AG04449 (cell line): ENCODE measurements around the gene FEM1C.

ENCODE experiments used
- CTCF ChIA-PET: fragments of 350-600 bp; formaldehyde crosslinking; extraction: SDS; loops from one replicate; lab custom pipeline; 2021; ENCODE audit warnings: antibody characterized with exemption; lab: Yijun Ruan, JAX
- POLR2A ChIA-PET: fragments of 400-600, 350-600 bp; formaldehyde crosslinking; extraction: SDS; loops from one replicate; lab custom pipeline; 2020; ENCODE audit warnings: antibody characterized with exemption, inconsistent platforms; lab: Yijun Ruan, JAX
- DNase-seq: peaks from one replicate; pipeline ENCODE4 v3.0.0-alpha.2; 2010; ENCODE audit warnings: low read depth, low spot score
- H3K4me3 ChIP-seq: 2 replicates; pipeline ENCODE4 v1.5.1; 2011; ENCODE audit warnings: low read depth, mild to moderate bottlenecking, control low read depth, low read length
- TF ChIP-seq, protein P1 (sequence below): IDR thresholded peaks from one replicate; pipeline ENCODE4 v1.5.1; 2011; ENCODE audit warnings: mild to moderate bottlenecking, moderate library complexity, low read length, control low read depth, inconsistent platforms; ENCODE audit not compliant: insufficient read depth; ENCODE audit errors: missing control alignments

The FEM1C gene

DNA sequence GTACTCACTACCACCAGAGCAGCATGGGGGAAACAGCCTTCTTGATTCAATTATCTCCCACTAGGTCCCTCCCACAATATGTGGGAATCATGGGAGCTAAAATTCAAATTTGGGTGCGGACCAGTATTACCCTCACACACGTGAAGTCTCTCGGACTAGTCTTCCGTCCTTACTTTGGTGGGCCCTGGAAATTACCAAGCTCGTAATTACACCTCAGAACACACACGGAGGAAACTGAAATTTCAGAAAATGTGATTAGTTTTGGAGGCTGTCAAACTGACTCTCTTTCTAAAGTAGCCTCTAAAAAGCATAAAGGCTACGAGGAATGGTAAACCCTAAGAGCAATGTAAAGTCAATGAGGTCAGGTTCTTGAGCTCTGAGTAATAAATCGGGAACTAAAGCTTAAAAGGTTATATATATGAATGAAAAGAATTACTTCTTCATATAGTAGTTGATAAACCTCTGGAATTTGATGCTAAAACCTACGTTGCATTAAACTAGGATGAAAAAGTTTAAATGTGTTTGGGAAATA, 842 bp upstream of the FEM1C start:
- TF ChIP-seq, protein P1, sequence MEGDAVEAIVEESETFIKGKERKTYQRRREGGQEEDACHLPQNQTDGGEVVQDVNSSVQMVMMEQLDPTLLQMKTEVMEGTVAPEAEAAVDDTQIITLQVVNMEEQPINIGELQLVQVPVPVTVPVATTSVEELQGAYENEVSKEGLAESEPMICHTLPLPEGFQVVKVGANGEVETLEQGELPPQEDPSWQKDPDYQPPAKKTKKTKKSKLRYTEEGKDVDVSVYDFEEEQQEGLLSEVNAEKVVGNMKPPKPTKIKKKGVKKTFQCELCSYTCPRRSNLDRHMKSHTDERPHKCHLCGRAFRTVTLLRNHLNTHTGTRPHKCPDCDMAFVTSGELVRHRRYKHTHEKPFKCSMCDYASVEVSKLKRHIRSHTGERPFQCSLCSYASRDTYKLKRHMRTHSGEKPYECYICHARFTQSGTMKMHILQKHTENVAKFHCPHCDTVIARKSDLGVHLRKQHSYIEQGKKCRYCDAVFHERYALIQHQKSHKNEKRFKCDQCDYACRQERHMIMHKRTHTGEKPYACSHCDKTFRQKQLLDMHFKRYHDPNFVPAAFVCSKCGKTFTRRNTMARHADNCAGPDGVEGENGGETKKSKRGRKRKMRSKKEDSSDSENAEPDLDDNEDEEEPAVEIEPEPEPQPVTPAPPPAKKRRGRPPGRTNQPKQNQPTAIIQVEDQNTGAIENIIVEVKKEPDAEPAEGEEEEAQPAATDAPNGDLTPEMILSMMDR, result no peak
- ChIA-PET POLR2A (interaction anchor here (0.9 to 2.5 kb wide), 4 partner anchors 21 to 118 kb away, joined by 4 to 10 read pairs (median 4); no protein-coding TSS in a partner anchor), CTCF (interaction anchor here (1.0 to 3.2 kb wide), 5 partner anchors 19 to 249 kb away, joined by 3 to 21 read pairs (median 4); partner anchors contain the start of gene CCDC112)
- H3K4me3 ChIP-seq, result no peak overlapping the region
- no peak for DNase-seq

DNA sequence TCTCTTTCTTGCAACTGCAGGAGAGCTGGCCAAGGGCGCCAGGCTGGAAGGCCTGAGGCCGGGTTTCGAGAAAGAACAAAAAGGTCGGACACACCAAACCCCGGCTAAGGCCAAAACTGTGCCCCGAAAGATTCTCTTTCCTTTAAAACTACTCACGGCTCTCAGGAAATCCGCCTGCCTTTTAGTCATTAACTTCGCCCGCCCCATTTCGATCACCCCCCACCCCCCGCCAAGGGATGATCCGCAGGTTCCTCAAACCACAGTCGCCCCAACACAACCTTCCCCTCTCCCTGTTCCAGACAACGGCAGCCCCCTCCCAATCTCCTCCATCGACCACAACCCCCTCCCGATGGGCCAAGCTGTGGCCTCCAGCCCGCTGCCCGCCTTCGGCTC, 536 bp downstream of the FEM1C start:
- TF ChIP-seq, protein P1, result no peak
- no peak for DNase-seq
- POLR2A ChIA-PET, result interaction anchor here (1.0 to 2.5 kb wide), 10 partner anchors 12 to 178 kb away, joined by 3 to 10 read pairs (median 4); no protein-coding TSS in a partner anchor
- H3K4me3 ChIP-seq, result peak overlapping the region; percentile 78
- CTCF ChIA-PET, result interaction anchor here (1.2 to 3.2 kb wide), 8 partner anchors 10 to 248 kb away, joined by 3 to 21 read pairs (median 4); partner anchors contain the start of gene CCDC112

DNA sequence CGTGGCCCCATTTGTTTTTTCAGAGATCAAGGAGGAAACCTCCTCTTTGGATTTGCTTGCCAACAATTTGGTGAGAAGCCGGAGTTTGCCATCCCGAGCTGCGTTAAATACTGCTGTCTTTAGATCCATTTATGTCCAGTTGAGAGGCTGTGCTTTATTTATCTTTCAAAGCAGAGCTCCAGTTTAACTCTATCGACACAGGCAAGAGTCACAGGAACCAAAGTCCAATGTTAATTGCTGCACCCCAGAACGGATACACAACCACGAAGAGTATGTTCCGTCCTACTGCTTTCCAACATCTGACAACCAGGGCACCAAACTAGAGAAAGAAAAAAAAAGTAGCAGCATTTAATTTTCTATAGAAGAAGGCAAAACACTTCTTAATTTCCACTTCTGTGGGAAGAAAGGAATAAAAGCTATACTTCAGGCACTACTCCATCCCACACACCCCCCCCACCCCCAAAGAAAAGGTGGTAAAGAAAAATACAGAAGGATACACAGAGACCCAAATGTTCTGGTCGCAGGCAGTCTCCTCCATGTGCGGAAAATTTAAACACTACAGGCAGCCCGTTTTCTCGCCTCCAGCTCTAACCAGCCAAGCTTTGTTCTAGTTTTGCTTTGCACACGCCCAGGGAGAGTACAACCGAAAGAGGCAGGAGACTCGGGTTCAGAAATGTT, 1.1 kb downstream of the FEM1C start:
- TF ChIP-seq, protein P1, result no peak
- ChIA-PET POLR2A (interaction anchor here (0.6 to 2.5 kb wide), 8 partner anchors 11 to 177 kb away, joined by 3 to 10 read pairs (median 4); no protein-coding TSS in a partner anchor), CTCF (interaction anchor here (0.9 to 3.2 kb wide), 10 partner anchors 11 to 247 kb away, joined by 3 to 21 read pairs (median 4); partner anchors contain the start of gene CCDC112)
- no peak for DNase-seq
- H3K4me3 ChIP-seq, result peak overlapping the region; percentile 78

DNA sequence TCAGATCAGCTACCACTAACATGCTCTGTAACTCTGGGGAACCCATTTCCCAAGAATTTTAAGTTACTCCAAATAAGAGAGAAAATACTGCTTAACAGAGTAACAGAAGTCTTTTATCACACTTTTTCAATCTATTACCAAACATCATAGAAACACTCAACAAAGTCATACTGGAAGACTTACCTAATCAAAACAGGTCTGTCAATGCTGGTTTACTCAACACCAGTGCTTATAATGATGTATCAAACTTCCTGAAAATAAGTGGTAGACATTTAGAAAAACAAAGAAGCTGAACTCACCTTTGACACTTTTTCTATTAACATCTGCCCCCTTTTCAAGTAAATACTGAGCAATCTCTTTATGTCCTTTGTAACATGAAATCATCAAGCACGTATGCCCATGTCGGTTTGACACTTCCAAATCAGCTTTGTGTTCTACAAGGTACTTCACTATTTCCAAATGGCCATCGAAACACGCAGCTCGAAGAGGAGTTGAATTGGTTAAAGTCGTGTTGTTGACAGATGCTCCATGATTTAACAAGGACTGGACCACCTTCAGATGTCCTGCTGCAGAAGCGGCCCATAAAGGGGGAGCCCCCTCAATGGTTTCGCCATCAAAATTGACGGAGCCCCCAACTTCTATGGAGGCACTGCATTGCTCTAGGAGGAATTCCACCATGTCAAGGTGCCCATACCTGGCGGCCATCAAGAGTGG, 1.8 kb downstream of the FEM1C start:
- CTCF ChIA-PET, result interaction anchor here (0.9 to 3.2 kb wide), 8 partner anchors 11 to 234 kb away, joined by 3 to 21 read pairs (median 4); no protein-coding TSS in a partner anchor

DNA sequence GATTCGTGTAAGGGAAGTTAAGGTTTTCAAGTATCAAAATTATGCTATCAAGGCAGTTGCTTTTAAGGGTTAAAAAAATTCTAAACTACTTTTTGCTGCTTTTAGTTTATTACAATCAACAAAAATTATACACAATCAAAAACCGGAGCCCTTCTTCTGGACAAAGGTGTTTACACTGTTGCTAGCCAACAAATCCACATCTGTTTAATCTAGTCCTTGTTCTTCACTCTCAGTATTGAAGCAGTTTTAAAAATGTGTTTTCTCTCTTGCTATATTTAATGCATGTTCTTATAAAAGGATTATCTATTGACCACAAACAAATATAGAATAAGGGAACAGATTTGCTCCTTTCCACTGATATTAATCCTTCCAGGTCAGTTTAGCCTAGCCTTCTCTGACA, 2.5 kb downstream of the FEM1C start:
- ChIA-PET POLR2A (interaction anchor here (0.8 kb wide), 1 partner anchor 8 kb away, joined by 3 read pairs; no protein-coding TSS in a partner anchor), CTCF (interaction anchor here (1.2 kb wide), 1 partner anchor 10 kb away, joined by 3 read pairs; no protein-coding TSS in a partner anchor)
- TF ChIP-seq, protein P1, result no peak
- H3K4me3 ChIP-seq, result peak overlapping the region; percentile 78
- no peak for DNase-seq

More for the DNA sequence above, 1.8 kb downstream of the FEM1C start:
- DNase-seq, result no peak
- POLR2A ChIA-PET, result interaction anchor here (0.8 to 2.5 kb wide), 5 partner anchors 9 to 161 kb away, joined by 3 to 10 read pairs (median 4); no protein-coding TSS in a partner anchor
- peak overlapping the region; percentile 78 for H3K4me3 ChIP-seq
- TF ChIP-seq, protein P1, result no peak
